RWPE2 (cell line): ENCODE data around the gene LMNB1.
A peak's percentile ranks its signal among the peaks of the same experiment; 100 is the strongest.
"Not testable (repeated sequence)": the region's sequence is repeated elsewhere in the genome, so short reads cannot be mapped to it uniquely, and the experiment has no call there.

Experiments used
- ATAC-seq: fragments of 200-7000 bp; cut with Tn5 transposase; 3 replicates; pipeline ENCODE4 v1.9.1; 2021; ENCODE audit warnings: low read depth
- DNase-seq: peaks from one replicate; pipeline ENCODE4 v3.0.0-alpha.2; 2020; ENCODE audit warnings: low spot score
- H3K27ac ChIP-seq: fragments of 450-650 bp; 2 replicates; pipeline ENCODE4 v1.5.1; 2017; ENCODE audit warnings: mild to moderate bottlenecking; ENCODE audit not compliant: poor library complexity, severe bottlenecking
- H3K27me3 ChIP-seq: fragments of 250-450 bp; sonication (Bioruptor Pico); 2 replicates; pipeline ENCODE4 v1.5.1; 2021; ENCODE audit warnings: mild to moderate bottlenecking, moderate library complexity; ENCODE audit not compliant: insufficient read depth, poor library complexity, severe bottlenecking
- H3K36me3 ChIP-seq: fragments of 250-450 bp; sonication (Bioruptor Pico); 2 replicates; pipeline ENCODE4 v1.5.1; 2020; ENCODE audit warnings: low read depth, mild to moderate bottlenecking, moderate library complexity
- H3K4me1 ChIP-seq: fragments of 250-450 bp; sonication (Bioruptor Pico); 2 replicates; pipeline ENCODE4 v1.5.1; 2021; ENCODE audit warnings: mild to moderate bottlenecking, moderate library complexity; ENCODE audit not compliant: insufficient read depth, poor library complexity, severe bottlenecking
- H3K4me3 ChIP-seq: fragments of 250-450 bp; sonication (Bioruptor Pico); 2 replicates; pipeline ENCODE4 v1.5.1; 2021; ENCODE audit warnings: mild to moderate bottlenecking, moderate library complexity; ENCODE audit not compliant: severe bottlenecking
- H3K9me3 ChIP-seq: fragments of 250-450 bp; sonication (Bioruptor Pico); 2 replicates; pipeline ENCODE4 v1.5.1; 2021; ENCODE audit warnings: mild to moderate bottlenecking, moderate library complexity; ENCODE audit not compliant: severe bottlenecking
- TF ChIP-seq, protein P1 (sequence below): fragments of 450-650 bp; IDR thresholded peaks from one replicate; pipeline ENCODE4 v1.5.1; 2017; ENCODE audit warnings: mild to moderate bottlenecking, moderate library complexity; ENCODE audit not compliant: poor library complexity, severe bottlenecking

Gene LMNB1

DNA sequence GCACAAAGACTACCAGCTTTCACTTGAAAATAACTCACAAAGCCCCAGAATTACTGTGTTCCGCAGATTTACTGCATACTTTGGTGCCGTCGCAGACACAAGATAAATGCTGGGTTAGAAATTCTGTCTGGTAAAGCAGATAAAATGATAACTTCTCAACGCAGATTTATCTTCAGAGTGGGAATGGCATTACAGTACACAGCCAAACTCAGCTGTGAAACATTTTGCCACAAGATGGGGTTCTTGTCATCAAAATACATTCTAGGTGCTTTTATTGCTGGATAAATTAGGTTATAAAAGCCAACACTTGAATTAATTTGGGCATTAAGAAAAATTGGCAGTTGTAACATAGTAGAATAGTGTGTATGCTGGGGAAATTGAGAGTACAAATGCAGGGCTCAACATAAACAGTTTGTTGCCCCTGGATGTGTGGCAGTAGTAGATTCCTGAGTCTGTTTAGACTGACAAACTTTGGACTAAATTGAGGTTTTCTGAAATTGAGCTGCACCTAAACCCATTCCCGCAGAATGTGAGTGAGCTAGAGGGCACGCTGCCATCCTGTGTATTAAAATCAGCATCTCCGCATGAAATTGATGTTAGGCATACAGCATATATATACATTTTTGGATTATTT is 61.1 kb downstream of the LMNB1 start:
- Histone ChIP-seq H3K4me1 (no peaks in the 10 kb centered on the region), H3K36me3 (peaks cover 58% of the 10 kb centered on the region), H3K27ac (no peak overlapping the region), H3K9me3 (no peaks in the 10 kb centered on the region), H3K27me3 (no peaks in the 10 kb centered on the region), H3K4me3 (no peak overlapping the region)
- ATAC-seq (no peak), DNase-seq (no peak)
- TF ChIP-seq, protein P1, sequence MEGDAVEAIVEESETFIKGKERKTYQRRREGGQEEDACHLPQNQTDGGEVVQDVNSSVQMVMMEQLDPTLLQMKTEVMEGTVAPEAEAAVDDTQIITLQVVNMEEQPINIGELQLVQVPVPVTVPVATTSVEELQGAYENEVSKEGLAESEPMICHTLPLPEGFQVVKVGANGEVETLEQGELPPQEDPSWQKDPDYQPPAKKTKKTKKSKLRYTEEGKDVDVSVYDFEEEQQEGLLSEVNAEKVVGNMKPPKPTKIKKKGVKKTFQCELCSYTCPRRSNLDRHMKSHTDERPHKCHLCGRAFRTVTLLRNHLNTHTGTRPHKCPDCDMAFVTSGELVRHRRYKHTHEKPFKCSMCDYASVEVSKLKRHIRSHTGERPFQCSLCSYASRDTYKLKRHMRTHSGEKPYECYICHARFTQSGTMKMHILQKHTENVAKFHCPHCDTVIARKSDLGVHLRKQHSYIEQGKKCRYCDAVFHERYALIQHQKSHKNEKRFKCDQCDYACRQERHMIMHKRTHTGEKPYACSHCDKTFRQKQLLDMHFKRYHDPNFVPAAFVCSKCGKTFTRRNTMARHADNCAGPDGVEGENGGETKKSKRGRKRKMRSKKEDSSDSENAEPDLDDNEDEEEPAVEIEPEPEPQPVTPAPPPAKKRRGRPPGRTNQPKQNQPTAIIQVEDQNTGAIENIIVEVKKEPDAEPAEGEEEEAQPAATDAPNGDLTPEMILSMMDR, result peak; percentile 13

DNA sequence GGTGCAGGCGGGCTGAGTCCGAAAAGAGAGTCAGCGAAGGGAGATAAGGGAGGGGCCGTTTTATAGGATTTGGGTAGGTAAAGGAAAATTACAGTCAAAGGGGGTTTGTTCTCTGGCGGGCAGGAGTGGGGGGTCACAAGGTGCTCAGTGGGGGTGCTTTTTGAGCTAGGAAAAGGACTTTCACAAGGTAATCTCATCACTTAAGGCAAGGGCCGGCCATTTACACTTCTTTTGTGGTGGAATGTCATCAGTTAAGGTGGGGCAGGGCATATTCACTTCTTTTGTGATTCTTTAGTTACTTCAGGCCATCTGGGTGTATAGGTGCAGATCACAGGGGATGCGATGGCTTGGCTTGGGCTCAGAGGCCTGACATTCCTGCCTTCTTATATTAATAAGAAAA is 62.5 kb downstream of the LMNB1 start:
- DNase-seq, ATAC-seq, H3K9me3 ChIP-seq, H3K4me1 ChIP-seq, H3K27ac ChIP-seq, H3K27me3 ChIP-seq, H3K4me3 ChIP-seq: not testable (repeated sequence)
- H3K36me3 ChIP-seq, result peaks cover 45% of the 10 kb centered on the region

DNA sequence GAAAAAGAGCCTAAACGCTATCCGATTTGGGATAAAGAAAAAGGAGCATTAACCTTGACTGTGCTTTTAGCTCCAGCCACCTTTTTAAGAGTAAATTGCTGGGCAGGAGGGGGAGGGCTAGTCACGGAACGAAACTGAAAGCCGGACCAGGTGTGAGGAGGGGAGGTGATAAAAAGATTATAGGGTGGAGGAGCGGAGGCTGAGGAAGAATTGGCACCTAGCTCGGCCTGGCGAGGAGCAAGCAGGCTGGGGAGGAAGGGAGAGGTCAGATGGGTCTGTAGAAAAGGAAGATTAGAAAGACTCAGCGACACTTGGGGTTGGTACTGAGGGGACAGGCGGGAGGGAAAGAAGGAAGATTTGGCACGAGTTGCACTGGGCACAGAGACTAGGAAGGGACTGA is 66.4 kb downstream of the LMNB1 start:
- not testable (repeated sequence) for DNase-seq, ATAC-seq, H3K27ac ChIP-seq

DNA sequence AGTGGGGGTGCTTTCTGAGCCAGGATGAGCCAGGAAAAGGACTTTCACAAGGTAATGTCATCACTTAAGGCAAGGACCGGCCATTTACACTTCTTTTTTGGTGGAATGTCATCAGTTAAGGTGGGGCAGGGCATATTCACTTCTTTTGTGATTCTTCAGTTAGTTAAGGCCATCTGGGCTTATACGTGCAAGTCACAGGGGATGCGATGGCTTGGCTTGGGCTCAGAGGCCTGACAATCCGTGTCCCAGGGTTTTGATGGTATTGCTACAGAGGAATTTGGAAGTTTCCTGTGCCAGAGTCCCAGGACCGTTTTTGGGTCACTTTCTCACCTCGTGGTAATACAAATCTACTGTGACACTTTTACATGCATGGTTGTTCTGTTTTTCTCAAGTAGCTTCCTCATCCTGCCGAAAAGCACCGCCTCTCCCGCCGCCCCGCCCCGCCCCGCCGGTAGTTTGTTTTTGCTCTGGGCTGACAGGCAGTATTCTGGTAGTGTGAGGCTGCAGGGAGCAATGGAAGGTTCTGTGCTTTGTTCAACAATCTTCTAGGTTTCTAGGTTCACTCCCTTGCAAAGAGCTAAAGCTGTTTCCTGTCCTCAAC is 68.6 kb downstream of the LMNB1 start:
- H3K9me3 ChIP-seq, H3K27me3 ChIP-seq, H3K27ac ChIP-seq, H3K36me3 ChIP-seq, H3K4me1 ChIP-seq, DNase-seq, H3K4me3 ChIP-seq: not testable (repeated sequence)
- peak; percentile 49; the same call in 2 of the 3 replicates for ATAC-seq

More for the DNA sequence above, 66.4 kb downstream of the LMNB1 start:
- H3K4me3 ChIP-seq, H3K9me3 ChIP-seq, H3K27me3 ChIP-seq, H3K4me1 ChIP-seq: not testable (repeated sequence)
- H3K36me3 ChIP-seq, result peaks cover 11% of the 10 kb centered on the region

DNA sequence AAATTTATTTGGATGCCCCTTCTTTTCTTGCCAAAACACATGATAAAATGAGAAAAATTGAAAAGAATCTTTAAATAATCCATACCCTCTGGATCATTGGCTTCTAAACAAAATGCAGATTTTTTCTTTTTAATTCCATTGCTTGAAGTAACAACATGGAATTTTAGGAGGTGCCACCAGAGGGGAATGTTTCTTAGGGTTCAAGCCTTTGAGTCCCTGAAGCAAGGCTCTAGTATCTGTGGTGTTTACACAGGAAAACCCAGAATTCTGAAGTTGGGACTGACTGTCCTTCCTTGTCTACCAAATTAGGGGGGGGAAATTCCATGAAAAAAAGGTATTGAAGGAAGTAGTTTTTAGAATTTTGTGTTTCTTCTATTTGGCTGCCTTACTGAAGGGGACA is 69.4 kb downstream of the LMNB1 start:
- Histone ChIP-seq H3K27me3 (no peaks in the 10 kb centered on the region), H3K36me3 (no peaks in the 10 kb centered on the region), H3K9me3 (no peaks in the 10 kb centered on the region), H3K4me1 (no peaks in the 10 kb centered on the region), H3K4me3 (no peak overlapping the region), H3K27ac (no peak overlapping the region)
- no peak for DNase-seq
- ATAC-seq, result 0 out of 3 replicates have a peak, but pooled peaks have one; percentile 23
- TF ChIP-seq, protein P1, result peak; percentile 19

DNA sequence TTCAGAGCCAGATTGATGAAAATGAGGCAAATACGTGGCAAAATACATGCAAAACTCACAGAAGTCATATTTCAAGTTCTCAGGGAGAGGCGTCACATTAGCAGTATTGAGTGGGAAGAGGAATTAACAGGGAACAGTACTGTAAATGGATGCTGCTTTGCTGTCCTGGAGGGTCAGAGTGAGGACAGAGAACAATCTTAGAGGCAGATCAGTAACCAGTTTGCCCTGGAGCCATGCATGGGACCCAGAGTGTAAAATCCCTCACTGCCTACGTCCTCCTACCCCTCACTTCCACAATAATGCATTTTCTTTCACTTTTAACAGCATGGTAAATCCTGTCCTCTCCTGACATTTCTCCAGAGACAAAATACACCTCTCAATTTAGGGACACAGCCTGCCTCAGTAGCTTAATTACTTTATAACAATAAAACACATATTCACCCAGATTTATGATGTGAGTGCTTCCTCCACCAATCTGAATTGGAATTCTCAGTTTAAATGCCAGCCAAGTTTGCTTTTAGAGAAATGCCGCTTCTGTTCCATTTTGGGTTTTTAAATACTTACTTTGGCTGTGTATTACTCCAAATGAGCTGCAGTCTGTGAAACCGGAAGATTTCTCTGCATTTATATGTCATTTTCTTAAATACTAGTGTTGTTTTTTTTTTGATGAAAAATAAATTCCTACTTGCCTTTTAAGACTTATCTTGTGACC is 70.0 kb downstream of the LMNB1 start:
- no peaks in the 10 kb centered on the region for H3K4me1 ChIP-seq
- H3K27ac ChIP-seq, result no peak overlapping the region
- H3K4me3 ChIP-seq, result no peak overlapping the region
- ATAC-seq, result no peak
- H3K9me3 ChIP-seq, result no peaks in the 10 kb centered on the region
- TF ChIP-seq, protein P1, result no peak
- H3K36me3 ChIP-seq, result no peaks in the 10 kb centered on the region
- no peaks in the 10 kb centered on the region for H3K27me3 ChIP-seq
- no peak for DNase-seq
